Measurements from ENCODE around the gene GMPS.

- TF ChIP-seq CTCF (conservative IDR thresholded peaks at IDR 0.05; ENCODE audit: low read depth, low read length), result no peak
- TF ChIP-seq EZH2 (IDR thresholded peaks at IDR 0.05; ENCODE audit: borderline replicate concordance, low read depth, low read length, poor library complexity, severe bottlenecking), result no peak
Measured at GRCh38 chr3:155957412-155957880, 87.0 kb downstream of the GMPS start.
